MV-4-11 (cell line): Measurements from ENCODE around the gene IPO11.
"Not testable (repeated sequence)": the region's sequence is repeated elsewhere in the genome, so short reads cannot be mapped to it uniquely, and the experiment has no call there.

ENCODE experiments used
- DNase-seq: peaks from one replicate; lab custom pipeline; 2025; lab: John Stamatoyannopoulos, UW

IPO11 gene

GRCh38 chr5:62514510-62515119 is 102.1 kb downstream of the IPO11 start:
- DNase-seq, result no peak

- not testable (repeated sequence) for DNase-seq
These were observed 108.2 kb downstream of the IPO11 start for GRCh38 chr5:62520812-62521211.

- DNase-seq, result peak; percentile 76
These were observed 108.8 kb downstream of the IPO11 start for GRCh38 chr5:62521319-62521718.

DNA sequence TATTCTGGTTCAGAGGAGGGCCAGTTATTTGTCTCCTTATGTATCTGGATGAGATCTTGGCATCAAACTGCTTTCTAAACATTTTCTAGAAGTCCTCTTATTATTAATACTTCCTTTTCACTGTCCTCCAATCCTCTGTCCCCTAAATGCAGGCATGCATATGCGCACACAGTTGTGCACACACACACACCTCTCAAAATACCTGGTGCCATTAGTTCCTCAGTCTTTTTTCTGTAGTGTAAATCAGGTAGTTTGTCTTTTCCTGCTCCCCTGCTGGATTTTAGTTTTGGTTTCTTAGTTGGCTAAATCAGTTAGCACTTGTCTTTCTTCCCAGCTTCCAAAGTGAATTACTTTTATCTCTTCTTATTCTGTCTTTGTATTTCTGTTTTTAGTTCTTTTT is 110.2 kb downstream of the IPO11 start:
- DNase-seq, result no peak

GRCh38 chr5:62533597-62533996 is 121.0 kb downstream of the IPO11 start:
- no peak for DNase-seq

DNA sequence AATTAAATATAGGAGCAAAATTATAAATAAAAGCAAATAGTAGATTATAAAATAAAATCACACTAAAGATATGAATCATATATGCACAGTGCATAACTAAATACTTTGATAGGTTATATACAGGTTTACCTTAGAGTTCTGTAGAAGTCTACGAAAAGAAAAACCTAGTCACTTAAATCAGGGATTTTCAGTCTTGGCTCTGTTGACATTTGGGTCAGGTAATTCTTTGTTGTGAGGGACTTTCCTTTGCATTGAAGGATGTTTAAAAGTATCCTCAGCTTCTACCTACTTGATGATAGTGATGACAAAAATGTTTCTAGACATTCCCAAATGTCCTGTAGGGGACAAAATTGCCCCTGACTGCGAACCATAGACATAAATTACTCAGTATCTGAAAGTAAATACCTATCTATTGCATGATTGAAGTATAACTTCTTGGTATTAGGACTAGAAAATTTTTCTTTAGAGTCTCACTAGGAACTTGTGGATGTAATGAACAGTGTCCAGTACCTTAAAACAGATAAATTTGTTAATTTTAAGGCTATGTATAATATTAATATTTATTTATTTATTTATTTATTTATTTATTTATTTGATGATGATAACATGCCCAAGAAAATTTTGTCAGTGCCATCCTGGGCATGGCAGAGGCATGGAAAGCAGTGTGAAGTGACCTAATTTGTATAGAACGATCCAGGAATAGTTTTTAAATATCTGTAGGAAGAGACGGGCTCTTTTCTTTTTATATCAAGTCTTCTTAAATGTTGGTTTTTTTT is 122.1 kb downstream of the IPO11 start:
- DNase-seq, result no peak

DNA sequence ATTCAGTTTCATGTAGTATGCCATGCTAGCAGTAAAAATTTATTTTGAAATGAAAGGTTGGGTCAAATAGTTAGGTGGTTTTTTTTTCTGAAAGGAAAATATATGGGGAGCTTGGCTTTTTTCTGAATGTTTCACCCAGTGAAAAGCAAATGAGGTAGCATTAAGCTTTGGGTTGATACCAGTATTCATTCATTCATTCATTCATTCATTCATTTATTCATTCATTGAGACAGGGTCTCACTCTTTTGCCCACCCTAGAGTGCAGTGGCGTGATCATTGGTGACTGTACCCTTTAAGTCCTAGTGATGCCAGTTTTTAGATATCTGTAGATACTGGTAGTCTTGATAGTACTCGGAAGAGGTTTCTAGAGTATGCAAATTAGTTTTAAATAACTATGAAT is 123.7 kb downstream of the IPO11 start:
- no peak for DNase-seq

- no peak for DNase-seq
These were observed 124.2 kb downstream of the IPO11 start for GRCh38 chr5:62536783-62537182.

DNA sequence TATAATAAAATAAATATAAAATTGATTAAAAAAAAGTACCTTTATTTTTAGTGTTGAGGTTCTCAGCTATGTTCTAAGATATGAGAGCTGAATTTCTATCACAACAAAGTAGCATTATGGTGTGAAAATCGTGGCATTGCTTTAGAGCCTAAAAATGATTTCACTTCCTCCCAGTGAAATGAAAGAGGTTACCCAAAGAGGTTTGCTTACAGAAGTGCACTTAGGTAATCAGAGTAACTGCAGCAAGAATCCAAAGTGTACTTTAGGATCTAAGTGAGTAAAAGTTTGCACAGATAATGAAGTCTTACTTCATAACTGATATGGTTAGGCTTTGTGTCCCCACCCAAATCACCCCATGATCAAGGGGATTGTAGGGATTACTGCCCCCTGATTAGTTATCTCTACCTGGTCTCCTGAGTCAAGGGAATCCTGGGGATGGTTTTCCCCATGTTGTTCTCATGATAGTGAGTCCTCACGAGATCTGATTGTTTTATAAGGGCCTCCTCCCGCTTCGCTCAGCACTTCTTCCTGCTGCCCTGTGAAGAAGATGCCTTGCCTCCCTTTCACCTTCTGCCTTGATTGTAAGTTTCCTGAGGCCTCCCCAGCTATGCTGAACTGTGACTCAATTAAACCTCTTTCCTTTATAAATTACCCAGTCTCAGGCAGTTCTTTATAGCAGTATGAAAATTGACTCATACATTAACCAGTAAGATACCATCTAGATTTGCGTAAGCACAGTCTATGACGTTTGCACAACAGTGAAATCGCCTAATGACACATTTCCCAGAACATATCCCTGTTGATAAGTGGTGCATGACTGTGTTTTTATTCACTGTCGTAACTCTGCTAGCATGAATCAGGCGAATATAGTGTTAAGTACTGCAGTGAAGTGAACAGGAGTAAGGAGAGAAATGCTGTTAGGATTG is 125.7 kb downstream of the IPO11 start:
- peak; percentile 77 for DNase-seq

DNA sequence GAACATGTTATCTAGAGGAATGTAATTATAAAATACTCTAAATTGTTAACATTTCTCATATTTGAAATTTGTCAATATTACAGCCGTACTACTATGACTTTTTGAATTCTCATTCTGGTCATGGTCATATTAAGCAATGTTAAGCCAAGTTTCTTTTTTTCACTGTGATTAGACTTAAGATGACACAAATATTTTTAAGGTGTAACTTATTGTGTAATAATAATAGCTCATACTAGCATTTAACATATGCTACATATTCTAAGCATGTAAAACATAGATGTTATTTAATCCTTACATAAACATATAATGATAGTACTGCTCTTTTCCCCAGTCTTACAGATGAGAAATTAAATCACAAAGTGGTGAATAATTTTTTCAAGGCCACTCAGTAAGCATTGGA is 130.2 kb downstream of the IPO11 start:
- no peak for DNase-seq

GRCh38 chr5:62547945-62548630 is 135.5 kb downstream of the IPO11 start:
- DNase-seq, result peak; percentile 54

GRCh38 chr5:62550103-62550502 is 137.5 kb downstream of the IPO11 start:
- no peak for DNase-seq

GRCh38 chr5:62555930-62556329 is 143.4 kb downstream of the IPO11 start:
- DNase-seq, result no peak

- no peak for DNase-seq
These were observed 146.4 kb downstream of the IPO11 start for GRCh38 chr5:62558941-62559340.

GRCh38 chr5:62560786-62561185 is 148.2 kb downstream of the IPO11 start:
- no peak for DNase-seq

DNA sequence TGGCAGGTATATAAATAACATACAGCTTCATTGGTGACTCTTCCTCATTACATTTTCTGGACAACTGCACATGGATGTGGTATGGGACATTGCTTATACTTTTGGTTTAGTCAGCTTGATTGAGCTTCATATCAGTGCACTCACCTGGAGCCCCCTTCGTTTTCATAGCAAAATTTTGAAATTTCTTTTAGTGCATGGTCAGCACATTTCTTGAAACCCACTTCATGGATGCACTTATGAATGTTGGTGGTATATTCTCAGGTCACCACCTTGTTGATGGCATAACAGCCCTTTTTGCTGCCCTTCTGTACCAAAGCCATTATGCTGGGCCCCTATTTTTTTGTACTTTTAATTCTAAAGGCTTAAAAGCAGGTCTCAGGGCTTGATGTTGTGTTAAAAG is 149.3 kb downstream of the IPO11 start:
- DNase-seq, result no peak

GRCh38 chr5:62562867-62563266 is 150.3 kb downstream of the IPO11 start:
- DNase-seq, result no peak

DNA sequence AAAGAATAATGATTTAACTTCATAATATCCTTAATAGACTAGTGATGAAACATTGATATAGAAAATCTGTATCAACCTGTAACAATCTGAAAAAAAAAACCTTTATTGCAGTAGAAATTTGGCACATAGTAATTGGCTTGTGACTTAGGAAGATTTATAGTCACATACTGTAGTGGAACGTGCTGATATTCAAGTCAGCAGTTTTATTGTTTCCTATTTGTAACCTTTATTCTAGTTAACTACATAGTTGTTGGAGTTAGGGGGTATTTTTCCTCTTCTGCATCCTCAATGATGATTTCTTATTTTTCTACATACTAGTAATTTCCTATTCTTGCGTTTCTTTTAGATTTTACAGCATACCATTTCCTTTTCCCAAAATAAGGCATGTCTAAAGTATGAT is 151.5 kb downstream of the IPO11 start:
- DNase-seq, result no peak

DNA sequence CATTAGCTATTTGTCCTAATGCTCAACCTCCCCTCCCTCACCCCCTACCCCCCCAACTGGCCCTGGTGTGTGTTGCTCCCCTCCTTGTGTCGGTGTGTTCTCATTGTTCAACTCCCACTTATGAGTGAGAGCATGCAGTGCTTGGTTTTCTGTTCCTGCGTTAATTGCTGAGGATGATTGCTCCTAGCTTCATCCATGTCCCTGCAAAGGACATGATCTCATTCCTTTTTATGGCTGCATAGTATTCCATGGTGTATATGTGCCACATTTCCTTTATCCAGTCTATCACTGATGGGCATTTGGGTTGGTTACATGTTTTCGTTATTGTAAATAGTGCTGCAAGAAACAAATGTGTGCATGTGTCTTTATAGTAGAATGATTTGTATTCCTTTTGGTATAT is 153.2 kb downstream of the IPO11 start:
- not testable (repeated sequence) for DNase-seq

DNA sequence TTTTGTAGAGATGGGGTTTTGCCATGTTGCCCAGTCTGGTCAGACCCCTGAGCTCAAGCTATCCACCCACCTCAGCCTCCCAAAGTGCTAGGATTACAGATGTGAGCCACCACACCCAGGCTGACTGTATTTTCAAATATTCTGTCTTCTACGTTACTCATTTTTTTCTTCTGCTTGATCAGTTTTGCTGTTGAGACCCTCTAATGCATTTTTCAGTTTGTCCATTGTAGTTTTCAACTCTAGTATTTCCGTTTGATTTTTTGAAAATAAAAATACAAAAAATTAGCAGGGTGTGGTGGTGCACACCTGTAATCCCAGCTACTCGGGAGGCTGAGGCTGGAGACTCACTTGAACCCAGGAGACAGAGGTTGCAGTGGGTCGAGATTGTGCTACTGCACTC is 155.6 kb downstream of the IPO11 start:
- DNase-seq, result no peak

- no peak for DNase-seq
These were observed 156.4 kb downstream of the IPO11 start for GRCh38 chr5:62568800-62569432.

- DNase-seq, result no peak
These were observed 156.9 kb downstream of the IPO11 start for GRCh38 chr5:62569470-62569869.
